Heart left ventricle (tissue), 16 donors: ENCODE measurements around the gene NINJ2. TPM values are rescaled to one million over a fixed set of nuclear protein-coding genes. Genes with fewer than 3 reads are reported as not detected.

Source experiments
- ATAC-seq, 4 donors: fragments of 200-7000 bp; cut with Tn5 transposase; one replicate each; pipeline ENCODE4 v1.9.1; 2020 to 2022; ENCODE audit warnings: moderate library complexity in 4 of 4, mild to moderate bottlenecking in 3 of 4, moderate number of reproducible peaks in 1 of 4
- DNase-seq, 5 donors: peaks; one replicate each; pipeline ENCODE4 v3.0.0-alpha.2; 2020
- H3K27ac ChIP-seq, 12 donors: fragments of 200-600 bp; sonication (generic) in 4 of 12; one replicate each; pipeline versions ENCODE4 v1.5.0 to v1.8.0; 2016 to 2022; ENCODE audit warnings: mild to moderate bottlenecking in 2 of 12
- H3K27me3 ChIP-seq, 9 donors: fragments of 200-600 bp; sonication (generic) in 2 of 9; one replicate each; pipeline versions ENCODE4 v1.5.1 to v1.8.0; 2016 to 2022; ENCODE audit warnings: mild to moderate bottlenecking in 3 of 9
- H3K36me3 ChIP-seq, 9 donors: fragments of 200-600 bp; sonication (generic) in 2 of 9; one replicate each; pipeline versions ENCODE4 v1.5.0 to v1.8.0; 2018 to 2022; ENCODE audit warnings: mild to moderate bottlenecking in 2 of 9
- H3K4me1 ChIP-seq, 12 donors: fragments of 200-600 bp; sonication (generic) in 4 of 12; one replicate each; pipeline versions ENCODE4 v1.5.0 to v1.8.0; 2016 to 2022; ENCODE audit warnings: mild to moderate bottlenecking in 3 of 12
- H3K4me3 ChIP-seq, 12 donors: fragments of 200-600 bp; sonication (generic) in 4 of 12; one replicate each; pipeline versions ENCODE4 v1.5.0 to v1.8.0; 2017 to 2022; ENCODE audit warnings: mild to moderate bottlenecking in 9 of 12, moderate library complexity in 4 of 12
- H3K9me3 ChIP-seq, 12 donors: fragments of 200-600 bp; sonication (generic) in 4 of 12; one replicate each; pipeline versions ENCODE4 v1.5.0 to v1.8.0; 2016 to 2022; ENCODE audit warnings: mild to moderate bottlenecking in 1 of 12
- POLR2A ChIP-seq, 2 donors: fragments of 450-650 bp; IDR thresholded peaks; one replicate each; pipeline ENCODE4 v1.6.1; 2017; ENCODE audit warnings: antibody characterized with exemption in 2 of 2, mild to moderate bottlenecking in 2 of 2, moderate library complexity in 2 of 2
- WGBS, 4 donors: extraction: QIAGEN DNeasy Blood & Tissue Kit in 2 of 4; methylation state at CpG; one replicate each; pipeline versions ENCODE4 v1.1.5 to v1.1.7; 2013 to 2018; 5-methylcytosine and 5-hydroxymethylcytosine counted together
- intact Hi-C, 10 donors: fragments of 100-400 bp; cut with DNase I; formaldehyde crosslinking; loops; one replicate each; pipeline versions ENCODE4 v1.11.1 to v1.14.2; 2022
- polyA plus RNA-seq, 2 donors: library from polyadenylated mRNA; stranded (reverse); fragments of 200-250 nt; gene quantifications; one replicate each; pipeline ENCODE4 v1.2.3, GENCODE V29; 2013
- total RNA-seq, 9 donors: library from RNA; depleted of rRNA in 2 of 9; stranded (reverse); fragments of >200 nt in 2 of 9; fragmentation: NEBNext Ultra II Directional in 3 of 9; extraction: Animal tissue kit (Norgen Biotek cat#: 25700) in 3 of 9; gene quantifications; one replicate each; pipeline versions ENCODE4 v1.1.0 to v1.2.4, GENCODE V29; 2016 to 2023
- TF ChIP-seq, protein P1 (sequence below), 12 donors: fragments of 200-600 bp; sonication (generic) in 4 of 12; IDR thresholded peaks; one replicate each; pipeline versions ENCODE4 v1.5.0 to v1.8.0; 2018 to 2022; ENCODE audit warnings: antibody characterized with exemption in 12 of 12, mild to moderate bottlenecking in 5 of 12
- donor health status: ischemic (EF 13 %, LVEDD 7.1; RV severe dilation, severe dysfunction).
- donor health status: healthy with polysubstance abuse.
- donor health status: DM: no; HTN: yes; CAD: no.
- donor health status: DM: no; HTN: no; CAD: no.
- donor health status: ischemic (EF 25% LVEDD 6.9; RV normal size, moderate dysfunction).
- donor health status: ischemic (EF 25% LVEDD 5.7; RV mildly dilated, moderate dysfunction).
- donor health status: healthy.
- donor health status: DM: yes; HTN: yes; CAD: no.
- donor health status: ischemic (EF 35%, LVEDD 5.7; RV mildly dilated, moderate dysfunction).
- donor health status: nonischemic (EF 11% LVEDD 7.7; RV severe dilation, severe dysfunction).
- donor health status: DM: yes; HTN: yes; CAD: no.
- donor health status: PGD.
- donor health status: ischemic (EF 29% LVEDD 5.4; RV normal size, mild dysfunction).
- donor health status: nonischemic (EF 23%, LVEDD 6.1; RV moderate dilation, normal function).

Gene NINJ2
- total and polyA plus RNA-seq, 11 donors = 2.8 to 15.0 (median 5.2) TPM

DNA sequence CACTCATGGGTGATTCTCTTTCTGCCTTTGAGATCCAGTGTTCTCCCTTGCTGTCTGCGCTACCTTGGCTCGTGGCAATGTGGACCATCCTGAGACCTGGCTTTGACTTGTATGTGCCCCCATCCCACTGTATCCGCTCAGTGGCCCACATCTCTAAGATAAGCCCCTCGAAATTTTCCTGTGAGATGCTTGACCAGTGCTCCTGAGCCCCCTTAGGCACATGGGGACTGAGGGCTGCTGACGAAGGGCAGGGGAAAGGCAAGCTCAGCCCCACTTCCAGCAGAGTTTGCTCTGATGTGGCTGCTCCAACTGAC is 1.5 kb upstream of the NINJ2 start:
- WGBS, 4 donors = 97 to 100% (median 99%) methylated on average over 5 of the region's 5 CpGs
- no peak for DNase-seq
- peaks cover 0 to 48% (median 26%) of the 10 kb centered on the region in 12 donors for H3K4me1 ChIP-seq
- ATAC-seq = no peak
- TF ChIP-seq, protein P1, sequence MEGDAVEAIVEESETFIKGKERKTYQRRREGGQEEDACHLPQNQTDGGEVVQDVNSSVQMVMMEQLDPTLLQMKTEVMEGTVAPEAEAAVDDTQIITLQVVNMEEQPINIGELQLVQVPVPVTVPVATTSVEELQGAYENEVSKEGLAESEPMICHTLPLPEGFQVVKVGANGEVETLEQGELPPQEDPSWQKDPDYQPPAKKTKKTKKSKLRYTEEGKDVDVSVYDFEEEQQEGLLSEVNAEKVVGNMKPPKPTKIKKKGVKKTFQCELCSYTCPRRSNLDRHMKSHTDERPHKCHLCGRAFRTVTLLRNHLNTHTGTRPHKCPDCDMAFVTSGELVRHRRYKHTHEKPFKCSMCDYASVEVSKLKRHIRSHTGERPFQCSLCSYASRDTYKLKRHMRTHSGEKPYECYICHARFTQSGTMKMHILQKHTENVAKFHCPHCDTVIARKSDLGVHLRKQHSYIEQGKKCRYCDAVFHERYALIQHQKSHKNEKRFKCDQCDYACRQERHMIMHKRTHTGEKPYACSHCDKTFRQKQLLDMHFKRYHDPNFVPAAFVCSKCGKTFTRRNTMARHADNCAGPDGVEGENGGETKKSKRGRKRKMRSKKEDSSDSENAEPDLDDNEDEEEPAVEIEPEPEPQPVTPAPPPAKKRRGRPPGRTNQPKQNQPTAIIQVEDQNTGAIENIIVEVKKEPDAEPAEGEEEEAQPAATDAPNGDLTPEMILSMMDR (IDR thresholded peaks at IDR 0.05) = no peak
- TF ChIP-seq POLR2A (IDR thresholded peaks at IDR 0.05) = no peak
- no peaks in the 10 kb centered on the region for H3K27me3 ChIP-seq
- H3K27ac ChIP-seq = no peak overlapping the region
- intact Hi-C loops = loop anchor here in 2 of 10 donors (5.0 kb wide), 2 partner anchors 83 to 88 kb away; partner anchors contain the start of gene WNK1 (in 1 of the 2)
- no peaks in the 10 kb centered on the region for H3K36me3 ChIP-seq
- no peaks in the 10 kb centered on the region for H3K9me3 ChIP-seq
- no peak overlapping the region for H3K4me3 ChIP-seq

DNA sequence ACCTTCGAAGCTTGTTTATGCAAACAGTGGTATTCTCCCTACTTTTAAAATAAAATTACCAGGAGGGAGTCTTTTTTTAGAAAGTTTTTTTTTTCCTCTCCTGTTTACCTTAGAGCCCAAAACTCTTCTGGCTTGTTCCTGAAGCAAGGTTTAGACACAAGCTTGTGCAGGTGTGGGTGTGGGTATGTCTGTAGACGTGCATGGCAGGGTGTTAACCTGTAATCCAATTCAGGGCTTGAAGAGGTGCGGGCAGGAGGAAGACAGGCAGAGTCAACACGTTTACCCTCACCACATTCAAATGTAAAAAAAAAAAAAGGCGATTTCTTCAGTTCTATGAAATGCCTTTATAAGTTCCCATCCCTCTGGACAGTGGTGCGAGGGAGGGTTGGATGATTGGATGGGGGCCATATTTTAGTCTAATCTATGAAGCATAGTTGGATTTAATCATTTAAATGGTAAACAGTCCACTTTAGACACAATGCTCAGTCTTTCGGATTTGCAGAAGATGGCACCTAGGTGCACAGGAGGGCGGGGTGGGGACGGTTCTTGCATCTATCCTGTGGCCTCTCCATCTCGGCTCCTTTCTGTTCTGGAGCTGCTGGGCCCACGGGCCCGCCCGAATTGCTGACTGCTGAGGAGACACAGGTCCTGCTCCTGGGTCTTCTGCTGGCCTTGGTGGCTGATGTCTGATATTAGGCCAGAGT is 982 bp upstream of the NINJ2 start:
- DNase-seq (no peak), ATAC-seq (no peak)
- Histone ChIP-seq H3K27me3 (no peaks in the 10 kb centered on the region), H3K9me3 (no peaks in the 10 kb centered on the region), H3K27ac (peak overlapping the region in 2 of 12 donors; percentile 55 to 72), H3K4me1 (peaks cover 0 to 48% (median 26%) of the 10 kb centered on the region in 12 donors), H3K36me3 (no peaks in the 10 kb centered on the region), H3K4me3 (no peak overlapping the region)
- WGBS, 4 donors = 91 to 95% (median 92%) methylated on average over 9 to 13 of the region's 13 CpGs
- intact Hi-C loops = loop anchor here in 2 of 10 donors (5.0 kb wide), 2 partner anchors 83 to 88 kb away; partner anchors contain the start of gene WNK1 (in 1 of the 2)
- TF ChIP-seq, protein P1 (IDR thresholded peaks at IDR 0.05) = no peak
- no peak for TF ChIP-seq POLR2A (IDR thresholded peaks at IDR 0.05)

DNA sequence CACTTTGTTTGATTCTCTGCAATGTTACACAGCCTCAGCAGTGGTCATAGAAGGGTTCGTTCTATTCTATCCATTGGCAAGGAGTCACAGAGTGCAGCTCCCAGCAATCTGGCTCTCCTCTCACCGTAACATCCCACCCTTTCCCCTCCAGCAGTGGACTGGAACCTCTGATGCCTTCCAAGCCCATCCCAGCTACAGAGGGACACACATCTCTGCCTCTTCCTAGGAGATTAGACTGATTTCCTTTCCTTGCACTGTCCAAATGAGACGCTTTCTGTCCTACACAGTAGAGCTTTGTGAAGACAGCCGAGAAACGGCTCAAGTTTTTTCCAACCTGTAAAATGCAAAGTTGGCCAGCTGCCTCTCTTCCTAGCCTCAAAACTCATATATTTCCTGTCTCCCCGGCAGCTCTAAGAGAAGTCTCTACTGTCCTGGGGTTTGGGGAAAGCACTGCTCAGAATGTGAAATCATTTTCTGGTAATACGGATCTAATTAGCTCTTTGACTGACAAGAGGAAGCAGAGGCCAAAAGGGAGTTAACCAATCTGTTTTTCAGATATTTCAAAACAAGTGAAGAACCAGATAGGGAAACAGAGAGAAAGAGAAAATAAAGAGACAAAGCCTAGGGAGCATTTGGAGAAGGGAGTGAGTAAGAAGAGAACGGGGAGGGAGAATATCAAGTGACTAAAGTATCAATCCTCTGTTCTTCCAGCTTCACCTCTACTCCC is 516 bp downstream of the NINJ2 start:
- ATAC-seq = peak; percentile 52 to 70 (median 64)
- Histone ChIP-seq H3K9me3 (no peaks in the 10 kb centered on the region), H3K27me3 (no peaks in the 10 kb centered on the region), H3K27ac (peak overlapping the region; percentile 32 to 85 (median 61)), H3K4me1 (peaks cover 0 to 42% (median 26%) of the 10 kb centered on the region in 12 donors), H3K36me3 (no peaks in the 10 kb centered on the region), H3K4me3 (peak overlapping the region in 10 of 12 donors; percentile 22 to 50 (median 40))
- WGBS, 4 donors = 23 to 43% (median 29%) methylated on average over 8 of the region's 8 CpGs
- DNase-seq = no peak
- intact Hi-C loops = loop anchor here in 2 of 10 donors (5.0 kb wide), 2 partner anchors 85 to 90 kb away; partner anchors contain the start of gene WNK1 (in 1 of the 2)
- TF ChIP-seq, protein P1 (IDR thresholded peaks at IDR 0.05) = no peak
- no peak for TF ChIP-seq POLR2A (IDR thresholded peaks at IDR 0.05)
